ENCODE results near the gene TAPBPL.
"Not testable (repeated sequence)": the region's sequence is repeated elsewhere in the genome, so short reads cannot be mapped to it uniquely, and the experiment has no call there.

TAPBPL gene

GRCh38 chr12:6463858-6464257, 12.0 kb downstream of the TAPBPL start:
- DNase-seq (ENCODE audit: low spot score) = no peak

GRCh38 chr12:6464531-6464930, 12.7 kb downstream of the TAPBPL start:
- no peak for DNase-seq (ENCODE audit: low spot score)

- DNase-seq (ENCODE audit: low spot score) = peak; percentile 79
Measured at GRCh38 chr12:6465467-6466183, 13.8 kb downstream of the TAPBPL start.

GRCh38 chr12:6466184-6466573, 14.3 kb downstream of the TAPBPL start:
- DNase-seq (ENCODE audit: low spot score) = no peak

GRCh38 chr12:6466751-6467150, 14.9 kb downstream of the TAPBPL start:
- DNase-seq (ENCODE audit: low spot score) = not testable (repeated sequence)

GRCh38 chr12:6467571-6468282, 15.9 kb downstream of the TAPBPL start:
- DNase-seq (ENCODE audit: low spot score) = not testable (repeated sequence)

- DNase-seq (ENCODE audit: low spot score) = no peak
Measured at GRCh38 chr12:6468283-6468575, 16.4 kb downstream of the TAPBPL start.

- no peak for DNase-seq (ENCODE audit: low spot score)
Measured at GRCh38 chr12:6469092-6469491, 17.2 kb downstream of the TAPBPL start.

GRCh38 chr12:6469609-6470374, 17.9 kb downstream of the TAPBPL start:
- peak; percentile 15 for DNase-seq (ENCODE audit: low spot score)

- peak; percentile 97 for DNase-seq (ENCODE audit: low spot score)
Measured at GRCh38 chr12:6470375-6471163, 18.7 kb downstream of the TAPBPL start, which contains the start of gene VAMP1. Gene VAMP1, minus strand, starts transcription at chr12:6470677. Its CDS starts 146 bp downstream, at chr12:6470531.

- DNase-seq (ENCODE audit: low spot score) = peak; percentile 69
Measured at GRCh38 chr12:6471989-6472360, 20.1 kb downstream of the TAPBPL start.

GRCh38 chr12:6472491-6472890, 20.6 kb downstream of the TAPBPL start:
- DNase-seq (ENCODE audit: low spot score) = no peak

- not testable (repeated sequence) for DNase-seq (ENCODE audit: low spot score)
Measured at GRCh38 chr12:6475233-6475975, 23.6 kb downstream of the TAPBPL start.

GRCh38 chr12:6476489-6476888, 24.6 kb downstream of the TAPBPL start:
- no peak for DNase-seq (ENCODE audit: low spot score)

GRCh38 chr12:6477601-6478377, 25.9 kb downstream of the TAPBPL start:
- not testable (repeated sequence) for DNase-seq (ENCODE audit: low spot score)

- no peak for DNase-seq (ENCODE audit: low spot score)
Measured at GRCh38 chr12:6478416-6478815, 26.6 kb downstream of the TAPBPL start.

- no peak for DNase-seq (ENCODE audit: low spot score)
Measured at GRCh38 chr12:6488240-6488639, 36.4 kb downstream of the TAPBPL start.

- no peak for DNase-seq (ENCODE audit: low spot score)
Measured at GRCh38 chr12:6489449-6489848, 37.6 kb downstream of the TAPBPL start.

- DNase-seq (ENCODE audit: low spot score) = not testable (repeated sequence)
Measured at GRCh38 chr12:6490673-6491072, 38.8 kb downstream of the TAPBPL start.

- peak; percentile 95 for DNase-seq (ENCODE audit: low spot score)
Measured at GRCh38 chr12:6492838-6493496, 41.1 kb downstream of the TAPBPL start, which contains the start of gene MRPL51. Gene MRPL51, minus strand, starts transcription at chr12:6493262. Its CDS starts 126 bp downstream, at chr12:6493136.
